ENCODE data around the gene GTF3C5.
"Not testable (repeated sequence)": the region's sequence is repeated elsewhere in the genome, so short reads cannot be mapped to it uniquely, and the experiment has no call there.

GTF3C5 gene

DNA sequence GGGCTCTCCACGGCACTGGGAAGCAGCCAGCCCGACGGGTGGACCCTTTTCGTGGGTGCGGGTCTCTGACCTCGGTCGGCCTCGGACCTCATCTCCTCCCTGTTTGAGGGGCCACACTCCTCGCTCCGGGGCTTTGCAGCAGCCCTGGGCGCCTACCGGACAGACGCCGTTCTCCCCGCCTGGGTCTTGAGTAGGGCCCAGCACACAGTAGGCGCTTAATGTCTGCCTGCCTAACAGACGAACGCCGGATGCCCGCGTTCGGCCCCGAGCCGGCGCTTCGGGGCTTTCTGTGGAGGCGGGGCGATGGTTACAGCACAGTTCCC lies 842 bp upstream of the GTF3C5 start:
- no peak for DNase-seq (ENCODE audit: low read depth in 2 of 2)

DNA sequence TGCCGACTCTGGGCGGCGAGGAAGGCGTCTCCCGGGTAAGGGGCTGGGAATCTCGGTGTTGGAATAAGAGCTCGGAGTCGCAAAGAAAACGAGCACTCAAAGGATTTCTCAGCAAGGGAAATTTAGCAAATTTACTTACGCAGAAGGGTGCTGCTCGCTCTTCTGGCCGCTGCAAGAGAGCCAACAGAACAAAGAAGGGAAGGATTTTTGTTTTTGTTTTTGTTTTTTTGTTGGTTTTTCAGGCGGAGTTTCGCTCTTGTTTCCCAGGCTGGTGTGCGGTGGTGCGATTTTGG lies 279 bp downstream of the GTF3C5 start:
- DNase-seq (ENCODE audit: low read depth in 2 of 2) = no peak

DNA sequence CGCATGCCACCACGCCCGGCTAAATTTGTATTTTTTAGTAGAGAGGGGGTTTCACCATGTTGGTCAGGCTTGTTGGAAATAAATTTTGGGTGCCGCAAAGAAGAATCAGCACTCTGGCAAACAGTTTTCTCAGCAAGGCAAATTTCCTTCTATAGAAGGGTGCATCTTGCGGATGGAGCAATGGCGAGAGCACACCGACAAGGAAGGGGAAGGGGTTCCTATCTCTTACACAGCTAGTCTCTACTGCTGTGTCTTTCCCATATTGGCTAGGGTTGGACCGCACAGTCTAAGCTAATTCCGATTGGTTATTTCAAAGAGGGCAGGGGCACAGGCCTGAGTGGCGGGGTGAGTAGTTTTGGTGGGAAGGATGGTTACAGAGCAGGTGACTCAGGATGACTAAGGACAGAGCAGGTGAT lies 707 bp downstream of the GTF3C5 start:
- no peak for DNase-seq (ENCODE audit: low read depth in 2 of 2)

DNA sequence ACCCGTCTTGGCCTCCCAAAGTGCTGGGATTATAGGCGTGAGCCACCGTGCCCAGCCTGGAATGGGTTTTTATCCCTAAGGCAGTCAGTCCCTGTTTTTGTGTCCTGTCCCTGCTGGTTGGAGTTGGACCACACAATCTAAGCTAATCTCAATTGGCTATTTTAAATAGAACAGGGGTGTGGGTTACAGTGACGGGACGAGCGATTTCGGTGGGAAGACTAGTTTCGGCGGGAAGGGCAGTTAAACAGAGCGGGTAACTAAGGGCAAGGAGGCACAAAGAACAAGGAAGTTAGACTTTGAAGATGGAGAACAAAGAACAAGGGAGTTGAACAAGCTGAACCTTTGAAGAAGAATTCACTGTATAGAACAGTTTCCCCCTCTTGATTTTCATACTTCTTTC lies 1.4 kb downstream of the GTF3C5 start:
- DNase-seq (ENCODE audit: low read depth in 2 of 2) = no peak

DNA sequence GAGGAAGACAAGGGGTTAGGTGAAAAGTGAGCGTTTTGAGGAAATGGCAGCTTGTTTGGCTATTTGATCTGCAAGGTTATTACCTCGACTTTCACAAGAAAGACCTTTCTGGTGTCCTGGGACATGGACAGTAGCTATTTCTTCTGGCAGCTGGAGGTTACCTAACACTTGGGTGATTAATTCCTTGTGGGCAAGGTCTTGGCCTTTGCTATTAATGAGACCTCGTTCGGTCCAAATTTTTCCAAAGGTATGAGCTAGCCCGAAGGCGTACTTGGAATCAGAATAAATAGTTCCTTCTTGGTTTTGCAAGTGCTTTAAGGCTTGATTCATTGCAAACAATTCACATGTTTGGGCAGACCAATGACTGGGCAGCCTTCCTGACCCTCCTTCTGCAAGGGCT lies 4.9 kb downstream of the GTF3C5 start:
- no peak for DNase-seq (ENCODE audit: low read depth in 2 of 2)

DNA sequence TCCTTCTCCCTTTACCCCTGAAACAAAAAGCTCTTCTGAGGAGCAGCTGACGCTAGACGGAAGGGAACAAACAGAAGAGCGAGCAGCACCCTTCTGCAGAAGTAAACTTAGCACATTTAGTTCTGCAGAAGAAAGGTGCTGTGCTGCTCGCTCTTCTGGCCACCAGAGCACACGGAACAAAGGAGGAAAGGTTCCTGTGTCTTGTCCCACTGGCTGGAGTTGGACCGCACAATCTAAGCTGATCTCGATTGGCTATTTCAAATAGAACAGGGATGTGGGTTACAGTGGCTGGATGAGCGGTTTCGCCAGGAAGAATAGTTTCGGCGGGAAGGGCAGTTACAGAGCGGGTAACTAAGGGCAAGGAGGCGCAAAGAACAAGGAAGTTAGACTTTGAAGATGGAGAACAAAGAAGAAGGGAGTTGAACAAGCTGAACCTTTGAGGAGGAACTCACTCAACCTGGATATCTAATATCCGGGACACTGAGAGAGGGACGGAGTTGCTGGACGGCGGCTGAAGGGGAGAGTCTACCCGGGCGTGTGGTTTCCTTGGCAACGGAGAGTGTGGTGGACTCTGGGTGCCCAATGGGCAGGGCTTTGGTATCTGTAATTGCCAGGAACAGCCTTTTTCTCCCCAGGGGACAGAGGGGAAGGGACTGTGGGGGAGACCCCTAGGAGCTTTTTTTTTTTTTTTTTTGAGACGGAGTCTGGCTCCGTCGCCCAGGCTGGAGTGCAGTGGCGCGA lies 7.1 kb downstream of the GTF3C5 start:
- no peak for DNase-seq (ENCODE audit: low read depth in 2 of 2)

DNA sequence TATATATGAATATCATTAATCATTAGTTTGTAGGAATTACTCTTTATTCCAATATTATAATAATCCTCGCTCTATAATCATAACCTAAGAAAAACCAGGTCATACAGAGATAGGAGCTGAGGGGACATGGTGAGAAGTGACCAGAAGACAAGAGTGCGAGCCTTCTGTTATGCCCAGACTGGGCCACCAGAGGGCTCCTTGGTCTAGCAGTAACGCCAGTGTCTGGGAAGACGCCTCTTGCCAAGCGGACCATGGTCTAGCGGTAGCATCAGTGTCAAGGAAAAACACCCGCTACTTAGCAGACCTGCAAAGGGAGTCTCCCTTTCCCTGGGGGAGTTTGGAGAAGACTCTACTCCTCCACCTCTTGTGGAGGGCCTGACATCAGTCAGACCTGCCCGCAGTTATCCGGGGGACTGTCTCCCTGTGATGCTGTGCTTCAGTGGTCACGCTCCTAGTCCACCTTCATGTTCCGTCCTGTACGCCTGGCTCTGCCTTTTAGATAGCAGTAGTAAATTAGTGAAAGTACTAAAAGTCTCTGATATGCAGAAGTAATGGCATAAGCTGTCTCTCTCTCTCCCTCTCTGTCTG lies 10.2 kb downstream of the GTF3C5 start:
- DNase-seq (ENCODE audit: low read depth in 2 of 2) = not testable (repeated sequence)

DNA sequence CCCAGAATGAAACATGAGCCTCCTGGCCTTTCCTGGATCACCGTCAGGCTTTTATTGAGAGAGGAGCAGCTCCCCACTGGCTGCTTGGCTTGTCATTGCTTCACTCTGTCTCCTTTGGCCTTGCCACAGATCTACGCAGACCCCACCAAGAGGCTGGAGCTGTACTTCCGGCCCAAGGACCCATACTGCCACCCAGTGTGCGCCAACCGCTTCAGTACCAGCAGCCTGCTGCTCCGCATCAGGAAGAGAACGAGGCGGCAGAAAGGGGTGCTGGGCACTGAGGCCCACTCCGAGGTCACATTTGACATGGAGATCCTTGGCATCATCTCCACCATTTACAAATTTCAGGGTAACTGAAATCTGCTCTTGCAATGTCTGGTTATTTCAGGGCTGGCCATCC lies 11.2 kb downstream of the GTF3C5 start:
- no peak for DNase-seq (ENCODE audit: low read depth in 2 of 2)

DNA sequence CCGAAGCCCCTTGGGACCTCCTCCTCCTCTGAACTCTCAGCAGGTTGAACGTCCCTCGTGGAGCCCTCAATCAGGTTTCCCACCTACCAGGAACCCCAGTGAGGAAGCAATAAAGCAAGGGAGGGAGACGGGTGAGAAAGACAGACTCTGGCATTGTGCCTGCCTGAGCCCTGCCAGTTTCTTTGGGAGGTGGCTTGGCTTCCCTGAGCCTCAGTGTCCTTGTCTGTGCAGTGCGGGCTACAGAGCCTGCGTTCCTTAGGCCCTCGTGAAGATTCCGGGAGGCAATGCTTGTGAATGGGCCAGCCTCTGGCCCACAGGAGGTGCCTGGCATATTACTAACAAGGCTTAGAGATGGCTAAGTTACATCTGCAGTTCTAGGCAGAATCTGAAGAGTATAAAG lies 11.9 kb downstream of the GTF3C5 start:
- DNase-seq (ENCODE audit: low read depth in 2 of 2) = no peak

DNA sequence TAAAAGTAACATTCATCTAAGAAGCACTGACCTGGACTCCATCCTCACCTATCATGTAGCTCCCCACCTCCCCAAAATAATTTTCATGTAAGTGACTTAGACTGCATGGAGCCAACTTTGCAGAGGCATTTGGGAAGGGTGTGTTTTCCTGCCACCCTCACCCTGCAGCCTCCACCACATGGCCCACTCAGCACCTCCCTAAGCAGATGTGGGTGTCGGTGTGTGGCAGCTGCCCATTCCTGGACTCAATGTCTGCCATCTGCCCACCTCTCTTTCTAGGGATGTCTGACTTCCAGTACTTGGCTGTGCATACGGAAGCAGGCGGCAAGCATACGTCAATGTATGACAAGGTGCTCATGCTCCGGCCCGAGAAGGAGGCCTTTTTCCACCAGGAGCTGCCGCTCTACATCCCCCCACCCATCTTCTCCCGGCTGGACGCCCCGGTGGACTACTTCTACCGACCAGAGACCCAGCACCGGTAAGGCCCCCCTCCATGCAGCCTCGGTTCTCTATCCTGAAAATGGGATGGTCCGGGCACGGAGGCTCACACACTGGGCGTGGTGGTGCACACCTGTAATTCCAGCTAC lies 12.7 kb downstream of the GTF3C5 start:
- DNase-seq (ENCODE audit: low read depth in 2 of 2) = no peak

DNA sequence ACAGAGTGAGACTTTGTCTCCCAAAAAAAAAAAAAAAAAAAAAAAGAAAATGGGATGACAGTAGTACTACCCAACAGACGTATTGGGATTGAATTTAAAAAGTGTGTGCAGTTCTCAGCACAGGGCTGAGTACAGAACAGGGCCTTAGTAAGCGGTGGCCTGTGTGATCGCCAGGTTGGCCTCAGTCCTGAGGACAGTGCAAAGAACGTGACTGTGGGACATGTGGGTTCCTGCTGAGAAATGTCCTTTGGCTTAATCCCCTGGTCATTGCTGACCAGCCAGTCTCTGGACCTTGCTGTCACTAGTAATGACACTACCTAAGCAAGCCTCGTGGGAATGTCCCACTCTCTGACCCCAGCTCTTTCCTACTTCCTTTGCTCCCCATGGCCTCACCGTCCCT lies 13.3 kb downstream of the GTF3C5 start:
- no peak for DNase-seq (ENCODE audit: low read depth in 2 of 2)

DNA sequence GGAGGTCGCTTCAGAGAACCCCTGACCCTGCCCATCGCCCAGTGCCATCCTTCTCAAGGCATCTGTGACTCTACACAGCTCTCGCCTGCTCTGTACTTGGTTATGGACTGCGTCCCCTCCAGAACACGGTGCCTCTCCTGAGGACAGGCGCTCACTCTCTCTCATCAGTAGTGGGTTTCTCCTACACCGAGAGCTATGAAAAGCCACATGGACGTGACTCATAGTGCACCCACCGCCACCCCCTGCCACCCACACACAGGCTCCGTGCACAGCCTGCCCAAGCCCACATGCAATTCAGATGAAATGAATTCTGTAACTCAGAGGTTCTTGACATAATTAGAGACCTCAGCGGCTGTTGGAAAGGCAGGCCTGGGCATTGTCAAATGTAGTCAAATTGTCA lies 13.9 kb downstream of the GTF3C5 start:
- DNase-seq (ENCODE audit: low read depth in 2 of 2) = no peak

DNA sequence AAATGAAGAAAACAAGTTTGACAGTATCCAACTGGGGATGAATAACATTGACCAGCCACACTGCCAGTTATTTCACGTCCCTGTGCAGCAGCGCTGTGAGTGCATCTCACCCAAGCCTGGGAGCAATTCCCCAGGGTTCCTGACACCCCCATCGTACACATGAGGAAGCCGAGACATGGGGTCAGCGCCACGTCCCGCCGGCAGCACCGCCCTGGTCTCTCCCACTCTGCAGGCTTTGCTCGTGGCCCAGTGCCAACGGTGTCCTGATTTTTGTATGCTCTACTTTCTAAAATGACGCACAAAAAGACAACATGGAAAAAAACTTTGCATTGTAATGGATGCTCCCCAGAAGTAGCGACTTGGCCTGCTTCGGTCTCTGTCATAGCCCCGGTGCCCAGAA lies 14.3 kb downstream of the GTF3C5 start:
- DNase-seq (ENCODE audit: low read depth in 2 of 2) = no peak

DNA sequence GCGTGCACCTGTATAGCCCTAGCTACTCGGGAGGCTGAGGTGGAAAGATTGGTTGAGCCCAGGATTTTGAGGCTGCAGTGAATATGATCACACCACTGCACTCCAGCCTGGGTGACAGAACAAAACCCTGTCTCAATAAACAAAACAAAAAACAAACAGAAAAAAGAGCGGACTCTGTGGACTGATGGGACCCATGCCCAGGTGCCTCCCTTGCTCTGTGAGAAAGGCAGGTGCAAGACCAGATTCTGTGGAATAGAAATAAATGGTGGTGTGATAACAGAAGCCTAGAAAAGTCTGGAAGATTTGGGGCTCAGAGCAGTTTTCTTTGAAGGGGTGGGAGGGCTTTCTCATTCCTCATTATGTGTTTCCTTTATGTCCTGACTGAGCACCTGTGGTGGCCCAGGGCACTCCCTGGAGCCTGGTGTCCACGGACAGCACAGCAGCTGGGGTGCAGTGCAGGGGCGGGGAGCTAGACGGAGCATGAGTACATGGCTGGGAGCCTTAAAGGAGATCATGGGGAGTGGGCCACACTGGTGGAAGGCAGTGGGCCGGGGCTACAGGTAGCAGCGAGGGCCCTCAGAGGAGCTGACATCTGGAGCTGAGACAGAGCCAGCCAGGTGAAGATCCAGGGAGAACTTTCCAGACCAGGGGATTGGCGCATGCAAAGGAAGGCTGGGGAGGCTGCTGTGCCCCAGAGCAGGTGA lies 15.6 kb downstream of the GTF3C5 start:
- no peak for DNase-seq (ENCODE audit: low read depth in 2 of 2)

DNA sequence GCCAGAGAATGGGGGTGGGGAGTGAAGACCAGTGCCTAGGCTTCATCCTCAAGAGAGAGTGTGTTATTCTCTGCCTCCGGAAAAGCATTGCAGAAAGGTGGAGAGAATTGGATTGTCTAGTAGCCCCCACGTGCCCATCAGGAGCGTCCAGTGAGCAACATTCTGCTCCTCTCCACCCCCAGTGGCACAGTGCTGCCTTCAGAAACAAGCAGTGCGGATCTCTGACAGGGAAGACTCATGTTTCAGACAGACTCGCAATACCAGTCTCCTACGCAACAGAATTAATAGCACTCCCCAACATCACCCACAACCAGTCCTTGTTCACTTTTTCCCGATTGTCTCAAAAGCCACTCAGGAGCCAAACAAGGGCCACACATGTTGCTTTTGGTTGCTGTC lies 16.1 kb downstream of the GTF3C5 start:
- DNase-seq (ENCODE audit: low read depth in 2 of 2) = no peak

DNA sequence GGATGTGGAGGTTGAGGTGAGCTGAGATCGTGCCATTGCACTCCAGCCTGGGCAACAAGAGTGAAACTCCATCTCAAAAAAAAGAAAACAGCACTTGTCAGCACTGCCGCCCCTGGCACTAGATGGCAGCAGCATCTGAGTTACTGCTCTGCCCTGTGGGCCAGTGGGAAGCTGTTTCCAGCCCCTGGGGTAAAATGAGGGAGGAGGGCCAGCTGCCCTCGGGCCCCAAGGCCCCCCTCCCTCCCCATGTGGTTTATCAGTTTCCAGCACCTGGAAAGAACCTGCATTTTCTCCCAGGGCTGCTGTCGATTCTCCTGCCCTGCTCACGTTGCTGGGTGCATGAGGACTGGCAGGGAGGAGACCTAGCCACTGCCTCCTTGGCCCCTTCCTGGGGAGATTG lies 17.8 kb downstream of the GTF3C5 start:
- DNase-seq (ENCODE audit: low read depth in 2 of 2) = no peak

DNA sequence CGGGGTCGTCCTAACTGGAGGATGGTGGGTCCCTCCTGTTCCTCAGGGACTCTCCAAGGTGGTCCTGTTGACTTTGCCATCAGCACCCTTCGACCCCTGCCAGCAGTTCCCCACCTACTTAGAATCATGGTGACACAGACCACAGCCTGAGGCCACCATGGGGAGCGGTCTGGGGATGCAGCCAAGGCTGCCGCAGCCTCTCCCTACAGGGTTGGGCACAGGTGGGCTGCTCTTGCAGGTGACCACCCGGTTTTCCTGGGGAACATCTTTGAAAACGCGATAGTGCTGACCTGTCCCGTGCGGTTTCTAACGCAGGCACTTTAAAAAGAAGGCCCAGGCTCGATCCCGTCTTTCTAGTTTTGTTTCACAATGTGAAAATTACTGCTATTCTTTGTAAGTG lies 18.2 kb downstream of the GTF3C5 start:
- no peak for DNase-seq (ENCODE audit: low read depth in 2 of 2)

DNA sequence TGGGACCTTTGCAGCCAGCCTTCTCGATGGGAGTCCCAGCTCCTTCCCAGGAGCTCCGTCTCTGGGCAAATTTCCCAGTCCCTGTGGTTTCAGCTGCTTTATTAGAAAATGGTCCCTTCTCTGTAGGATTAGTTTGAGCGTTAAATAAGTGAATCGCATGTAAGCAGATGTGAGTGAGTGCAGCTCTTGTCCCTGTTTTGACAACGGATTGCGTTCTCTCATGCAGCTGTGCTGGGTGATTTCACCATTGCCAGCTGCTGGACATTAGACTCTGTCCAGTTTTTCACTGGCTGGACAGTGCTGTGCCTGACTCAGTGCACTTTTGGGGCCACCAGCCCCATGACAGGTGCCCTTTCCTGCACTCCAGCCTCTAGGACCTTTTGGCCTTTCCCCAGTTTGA lies 19.3 kb downstream of the GTF3C5 start:
- no peak for DNase-seq (ENCODE audit: low read depth in 2 of 2)

DNA sequence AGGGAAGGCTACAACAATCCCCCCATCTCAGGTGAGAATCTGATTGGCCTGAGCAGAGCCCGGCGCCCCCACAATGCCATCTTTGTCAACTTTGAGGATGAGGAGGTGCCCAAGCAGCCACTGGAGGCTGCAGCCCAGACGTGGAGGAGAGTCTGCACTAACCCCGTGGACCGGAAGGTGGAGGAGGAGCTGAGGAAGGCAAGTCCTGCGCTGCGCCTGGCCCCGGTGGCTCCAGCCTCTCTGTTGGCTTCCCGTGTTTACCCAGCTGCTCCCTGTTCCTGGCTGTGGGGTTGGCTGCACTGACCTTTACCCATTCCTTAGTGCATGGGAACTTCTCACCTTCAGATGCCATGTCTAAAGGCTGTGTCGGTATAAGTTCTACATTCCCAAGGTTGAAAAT lies 20.0 kb downstream of the GTF3C5 start:
- DNase-seq (ENCODE audit: low read depth in 2 of 2) = no peak

DNA sequence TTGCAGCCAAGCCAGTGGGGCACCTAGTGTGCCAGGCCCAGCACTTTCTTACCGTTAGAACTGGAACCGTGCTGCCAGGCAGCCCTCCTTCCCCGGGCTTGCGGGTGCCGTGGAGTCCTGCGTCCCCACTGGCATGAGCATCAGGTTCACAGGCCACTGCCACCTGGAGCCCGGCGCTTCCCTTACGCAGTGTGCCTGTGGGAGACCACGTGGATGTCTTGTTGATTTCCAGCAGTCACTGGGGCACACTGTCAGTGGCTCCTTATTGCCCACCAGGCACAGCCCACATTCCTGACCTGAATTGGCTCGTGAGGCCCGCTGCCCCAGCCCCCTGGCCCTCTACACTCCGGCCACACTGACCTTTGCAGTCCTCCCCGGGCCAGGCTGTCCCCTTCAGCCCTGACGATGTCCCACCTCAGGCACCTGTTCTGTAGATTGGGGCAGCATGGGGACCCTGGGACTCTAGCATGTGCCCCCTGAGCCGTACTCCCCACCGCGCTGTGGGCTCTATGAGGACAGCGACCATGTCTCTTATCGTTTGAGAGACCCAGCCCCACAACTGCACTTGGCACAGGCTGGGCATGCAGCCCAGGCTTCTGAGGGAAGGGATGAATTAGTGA lies 20.6 kb downstream of the GTF3C5 start:
- DNase-seq (ENCODE audit: low read depth in 2 of 2) = no peak

DNA sequence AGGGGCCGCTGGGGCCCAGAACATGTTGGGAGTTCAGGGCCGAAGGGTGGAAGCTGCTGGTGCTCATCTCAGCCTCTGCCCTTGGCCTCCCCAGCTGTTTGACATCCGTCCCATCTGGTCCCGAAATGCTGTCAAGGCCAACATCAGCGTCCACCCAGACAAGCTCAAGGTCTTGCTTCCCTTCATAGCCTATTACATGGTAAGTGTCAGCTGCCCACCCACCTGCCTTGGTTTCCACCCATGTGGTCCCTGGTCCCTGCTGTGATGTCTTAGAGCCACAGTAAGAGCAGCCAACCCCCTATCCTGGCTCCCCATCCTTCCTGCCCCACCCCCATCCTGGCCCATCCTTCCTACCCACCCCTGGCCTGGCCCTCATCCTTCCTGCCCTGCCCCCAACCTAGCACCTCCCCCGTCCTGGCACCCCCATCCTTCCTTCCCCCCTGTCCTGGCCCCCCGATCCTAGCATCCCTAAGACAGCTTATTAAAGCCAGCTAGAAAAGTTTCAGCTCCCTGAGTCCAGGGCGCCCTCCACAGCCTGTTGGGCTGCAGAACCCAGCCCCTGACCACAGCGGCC lies 21.3 kb downstream of the GTF3C5 start:
- no peak for DNase-seq (ENCODE audit: low read depth in 2 of 2)

DNA sequence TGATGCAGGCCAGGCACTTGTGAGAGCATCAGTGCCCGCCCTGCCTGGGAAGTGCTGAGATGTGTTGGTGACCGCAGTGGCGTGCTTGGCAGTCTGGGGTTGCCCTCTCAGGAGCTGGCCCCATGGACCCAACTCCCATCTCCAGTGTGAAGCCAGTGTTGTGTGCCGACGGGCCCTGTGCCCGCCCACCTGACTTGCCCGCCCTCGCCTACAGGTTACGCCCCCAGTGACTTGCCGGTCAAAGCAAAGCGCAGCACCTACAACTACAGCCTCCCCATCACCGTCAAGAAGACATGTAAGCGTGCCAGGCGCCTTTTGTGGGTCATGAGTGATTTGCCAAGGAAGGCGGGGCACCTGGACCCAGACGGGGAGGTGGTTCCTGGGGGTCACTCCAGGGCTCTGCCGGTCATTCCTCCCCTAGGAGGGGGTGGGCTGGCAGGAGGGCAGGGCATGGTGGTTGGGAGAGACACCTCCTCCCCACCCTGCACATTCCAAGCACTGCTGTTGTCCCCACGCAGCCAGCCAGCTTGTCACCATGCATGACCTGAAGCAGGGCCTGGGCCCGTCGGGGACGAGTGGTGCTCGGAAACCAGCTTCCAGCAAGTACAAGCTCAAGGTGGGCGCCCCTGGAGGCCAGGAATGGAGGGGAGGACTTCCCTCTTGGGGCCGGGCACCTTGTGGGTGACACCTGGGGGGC lies 23.5 kb downstream of the GTF3C5 start:
- no peak for DNase-seq (ENCODE audit: low read depth in 2 of 2)
